ENCODE measurements around the gene EPHB4. TPM values are rescaled to one million over a fixed set of nuclear protein-coding genes. Genes with fewer than 3 reads are reported as not detected.

EPHB4 gene
- total RNA-seq, 2 experiments from 2014 or later, result 0.60 TPM

Other genes with a start within 250 kb of the EPHB4 start
- gene LRCH4, start 241.4 kb downstream of the EPHB4 start, total RNA-seq, result 100 to 1,000 TPM; 199 to 204 TPM
- gene FBXO24, start 241.2 kb downstream of the EPHB4 start, total RNA-seq, result 1 to 10 TPM; 1.8 to 2.7 TPM
- 10 to 100 TPM; 16.0 to 18.7 TPM for gene PCOLCE, start 225.2 kb downstream of the EPHB4 start, total RNA-seq
- 10 to 100 TPM; 47.2 to 53.3 TPM for gene MOSPD3, start 215.0 kb downstream of the EPHB4 start, total RNA-seq
- gene TFR2, start 186.0 kb downstream of the EPHB4 start, total RNA-seq, result 1 to 10 TPM; 8.8 to 9.2 TPM
- gene ACTL6B, start 171.1 kb downstream of the EPHB4 start, total RNA-seq, result not detected
- gene GNB2, start 153.8 kb downstream of the EPHB4 start, total RNA-seq, result 100 to 1,000 TPM; 263 to 266 TPM
- gene GIGYF1, start 133.3 kb downstream of the EPHB4 start, total RNA-seq, result 10 to 100 TPM; 43.4 to 47.4 TPM
- gene POP7, start 121.4 kb downstream of the EPHB4 start, total RNA-seq, result 10 to 100 TPM; 32.5 to 35.2 TPM
- not detected for gene EPO, start 107.1 kb downstream of the EPHB4 start, total RNA-seq
- gene ZAN, start 93.9 kb downstream of the EPHB4 start, total RNA-seq, result not detected
- 10 to 100 TPM; 34.0 to 36.3 TPM for gene SLC12A9, start 25.2 kb upstream of the EPHB4 start, total RNA-seq
- 10 to 100 TPM; 28.9 to 30.1 TPM for gene TRIP6, start 39.9 kb upstream of the EPHB4 start, total RNA-seq
- 100 to 1,000 TPM; 202 to 205 TPM for gene SRRT, start 47.6 kb upstream of the EPHB4 start, total RNA-seq
- gene UFSP1, start 62.2 kb upstream of the EPHB4 start, total RNA-seq, result 1 to 10 TPM; 2.1 to 3.0 TPM
- gene ACHE, start 68.4 kb upstream of the EPHB4 start, total RNA-seq, result under 1 TPM in 1 of 2 experiments, not detected in 1; 0.13 TPM
- gene MUC3A, start 122.0 kb upstream of the EPHB4 start, total RNA-seq, result under 1 TPM in 1 of 2 experiments, not detected in 1; 0.20 TPM
- gene MUC12, start 142.0 kb upstream of the EPHB4 start, total RNA-seq, result under 1 TPM in 1 of 2 experiments, not detected in 1; 0.50 TPM
- not detected for gene MUC17, start 192.6 kb upstream of the EPHB4 start, total RNA-seq